K562 (cell line): ENCODE measurements around the gene TMEM53. TPM values are rescaled to one million over a fixed set of nuclear protein-coding genes. Genes with fewer than 3 reads are reported as not detected.
A peak's percentile ranks its signal among the peaks of the same experiment; 100 is the strongest.

Experiments
- ATAC-seq: fragments of 200-7000 bp; cut with Tn5 transposase; 3 replicates; pipeline ENCODE4 v1.9.1; 2020; ENCODE audit warnings: moderate library complexity
- BruUV-seq: library from RNA; stranded (reverse); fragments of 400-500 nt; replicated peaks from 2 replicates; lab custom pipeline; 2021; lab: Mats Ljungman, UMichigan
- CTCF ChIA-PET: fragments of 300-600 bp; formaldehyde crosslinking; extraction: SDS; loops from one replicate; lab custom pipeline; 2021; ENCODE audit warnings: low intra/inter-chr PET ratio; lab: Yijun Ruan, JAX
- POLR2A ChIA-PET: fragments of 300-600, 350-650 bp; sonication (Branson Sonifier 250); formaldehyde crosslinking; extraction: SDS; loops from one replicate; lab custom pipeline; 2021; ENCODE audit warnings: antibody characterized with exemption, inconsistent platforms; lab: Yijun Ruan, JAX
- DNase-seq, 4 experiments: peaks; one replicate each; pipeline versions ENCODE4 v3.0.0 to v3.0.0-alpha.2; 2011 to 2018; ENCODE audit warnings: low spot score in 3 of 4, mixed read lengths in 3 of 4; ENCODE audit errors: extremely low read depth in 1 of 4
- FAIRE-seq: peaks from 2 replicates; lab custom pipeline; 2011; peaks lifted over from hg19 to GRCh38; lab: Jason Lieb, UNC
- H2AFZ ChIP-seq: 2 replicates; pipeline ENCODE4 v1.6.0; 2011; ENCODE audit warnings: low read depth, low read length, control low read depth, inconsistent platforms
- H3K27ac ChIP-seq: fragments of 200-600 bp; 3 replicates; pipeline ENCODE4 v1.8.0; 2011; ENCODE audit warnings: low read depth, mild to moderate bottlenecking, control low read depth, inconsistent platforms, low read length, moderate library complexity, mixed read lengths; ENCODE audit errors: extremely low read depth
- H3K27me3 ChIP-seq, 2 experiments: fragments of 300-600 bp in 1 of 2; 2 replicates in 1 of 2; 3 replicates in 1 of 2; pipeline versions ENCODE4 v1.6.0 to v1.8.0; 2011; ENCODE audit warnings: inconsistent platforms in 2 of 2, low read length in 2 of 2, mild to moderate bottlenecking in 1 of 2, mixed read lengths in 1 of 2, moderate library complexity in 1 of 2; ENCODE audit not compliant: control insufficient read depth in 2 of 2, insufficient read depth in 2 of 2
- H3K36me3 ChIP-seq: fragments of 300-600 bp; 3 replicates; pipeline ENCODE4 v1.8.0; 2011; ENCODE audit warnings: mild to moderate bottlenecking, low read length, inconsistent platforms; ENCODE audit not compliant: control insufficient read depth, insufficient read depth
- H3K4me1 ChIP-seq, 2 experiments: fragments of 200-600 bp in 1 of 2; replicated peaks in 1 of 2; 2 replicates in 1 of 2; 3 replicates in 1 of 2; pipeline versions ENCODE4 v1.5.1 to v1.8.0; 2011; ENCODE audit warnings: inconsistent platforms in 2 of 2, low read length in 2 of 2, mild to moderate bottlenecking in 1 of 2, mixed read lengths in 1 of 2, moderate library complexity in 1 of 2; ENCODE audit not compliant: control insufficient read depth in 2 of 2, insufficient read depth in 2 of 2
- H3K4me2 ChIP-seq: 2 replicates; pipeline ENCODE4 v1.6.1; 2011; ENCODE audit warnings: low read length, control low read depth, inconsistent platforms, mixed read lengths; ENCODE audit not compliant: insufficient read depth
- H3K4me3 ChIP-seq: fragments of 200-600 bp; sonication (generic), shearing (Covaris generic); 2 replicates; pipeline ENCODE4 v1.5.1; 2016; ENCODE audit warnings: control low read depth, inconsistent platforms
- H3K79me2 ChIP-seq: fragments of 200-600 bp; 3 replicates; pipeline ENCODE4 v1.8.0; 2011; ENCODE audit warnings: low read length, inconsistent platforms; ENCODE audit not compliant: control insufficient read depth, insufficient read depth
- H3K9ac ChIP-seq, 2 experiments: 2 replicates each; pipeline versions ENCODE4 v1.6.0 to v1.6.1; 2011; ENCODE audit warnings: low read depth in 2 of 2, low read length in 2 of 2, control low read depth in 1 of 2, inconsistent platforms in 1 of 2, mild to moderate bottlenecking in 1 of 2, mixed read lengths in 1 of 2; ENCODE audit not compliant: insufficient read depth in 1 of 2
- H3K9me1 ChIP-seq: one replicate; pipeline ENCODE4 v1.6.0; 2011; ENCODE audit warnings: inconsistent platforms, mild to moderate bottlenecking, low read length, moderate library complexity; ENCODE audit not compliant: control insufficient read depth, insufficient read depth
- H3K9me3 ChIP-seq: replicated peaks from 2 replicates; pipeline ENCODE4 v1.5.1; 2011; ENCODE audit warnings: low read depth, low read length, inconsistent platforms; ENCODE audit not compliant: control insufficient read depth, insufficient read depth
- H4K20me1 ChIP-seq: replicated peaks from 2 replicates; pipeline ENCODE4 v1.6.1; 2011; ENCODE audit warnings: low read length, inconsistent platforms, mixed read lengths; ENCODE audit not compliant: control insufficient read depth, insufficient read depth
- CBX8 ChIP-seq: fragments of 200-600 bp; sonication (generic); IDR thresholded peaks from 2 replicates; pipeline ENCODE4 v1.6.1; 2012; ENCODE audit warnings: borderline replicate concordance, mixed run types, low read depth, mild to moderate bottlenecking, moderate library complexity, mixed read lengths, low read length, control low read depth, inconsistent platforms; ENCODE audit not compliant: poor library complexity, severe bottlenecking; ENCODE audit errors: extremely low read depth
- DNMT1 ChIP-seq: fragments of 450-650 bp; IDR thresholded peaks from 2 replicates; pipeline ENCODE4 v1.6.1; 2016; ENCODE audit warnings: antibody characterized with exemption, mild to moderate bottlenecking
- E2F1 ChIP-seq: sonication (generic); formaldehyde crosslinking; IDR thresholded peaks from 2 replicates; pipeline ENCODE4 v1.8.1; 2023; ENCODE audit warnings: mild to moderate bottlenecking, missing genetic modification reagents, moderate library complexity
- E2F4 ChIP-seq: sonication (generic); formaldehyde crosslinking; IDR thresholded peaks from 2 replicates; pipeline ENCODE4 v1.8.0; 2022; ENCODE audit warnings: mild to moderate bottlenecking, low read depth, missing genetic modification reagents
- GTF2B ChIP-seq: IDR thresholded peaks from 2 replicates; pipeline ENCODE4 v1.6.1; 2011; ENCODE audit not compliant: insufficient read length; ENCODE audit errors: extremely low read depth
- KDM5B ChIP-seq: fragments of 200-600 bp; sonication (generic); IDR thresholded peaks from 2 replicates; pipeline ENCODE4 v1.6.1; 2012; ENCODE audit warnings: low read depth, mild to moderate bottlenecking, moderate library complexity, low read length, control low read depth, inconsistent platforms; ENCODE audit not compliant: insufficient replicate concordance
- PHF8 ChIP-seq: fragments of 200-600 bp; sonication (generic); IDR thresholded peaks from 2 replicates; pipeline ENCODE4 v1.6.1; 2012; ENCODE audit warnings: mixed run types, mild to moderate bottlenecking, inconsistent platforms, low read length, moderate library complexity, borderline replicate concordance
- POLR2H ChIP-seq: IDR thresholded peaks from 2 replicates; pipeline ENCODE4 v1.6.1; 2016; ENCODE audit warnings: missing genetic modification characterization, low read depth, mild to moderate bottlenecking, control low read depth, missing compliant biosample characterization, moderate library complexity
- RBM14 ChIP-seq: fragments of 200-400 bp; formaldehyde crosslinking; IDR thresholded peaks from 2 replicates; pipeline ENCODE4 v1.6.1; 2018; ENCODE audit warnings: low read depth, mild to moderate bottlenecking, low read length, moderate library complexity, borderline replicate concordance; ENCODE audit not compliant: insufficient read depth
- ZBTB49 ChIP-seq: sonication (generic); formaldehyde crosslinking; IDR thresholded peaks from 2 replicates; pipeline ENCODE4 v1.8.0; 2022; ENCODE audit warnings: missing genetic modification reagents, mild to moderate bottlenecking, borderline replicate concordance
- ZC3H11A ChIP-seq: IDR thresholded peaks from 2 replicates; pipeline ENCODE4 v1.6.1; 2012; ENCODE audit warnings: low read depth, low read length, improper control_type of control experiment
- ZNF224 ChIP-seq: sonication (generic); formaldehyde crosslinking; IDR thresholded peaks from 2 replicates; pipeline ENCODE4 v1.8.0; 2022; ENCODE audit warnings: mild to moderate bottlenecking, missing genetic modification reagents
- ZNF77 ChIP-seq: fragments of 250-450 bp; sonication (Bioruptor Pico); IDR thresholded peaks from 2 replicates; pipeline ENCODE4 v1.5.0; 2020
- WGBS: fragments of 100-300 bp; shearing (Covaris generic); methylation state at CpG from one replicate; pipeline ENCODE4 v1.1.6; 2016; ENCODE audit warnings: low coverage, mixed read lengths; ENCODE audit not compliant: insufficient coverage; ENCODE audit errors: missing lambda C conversion rate; 5-methylcytosine and 5-hydroxymethylcytosine counted together
- in situ Hi-C: fragments of 300-500 bp; cut with MboI; formaldehyde crosslinking; loops from 4 replicates; pipeline ENCODE4 v1.15.0; 2018; ENCODE audit warnings: inconsistent platforms, mixed read lengths
- intact Hi-C: fragments of 100-400 bp; cut with micrococcal nuclease; formaldehyde crosslinking; loops from 2 replicates; pipeline ENCODE4 v1.14.2; 2022
- polyA plus RNA-seq, 8 experiments: library from polyadenylated mRNA; depleted of rRNA in 4 of 8; stranded (reverse) in 5 of 8; unstranded in 3 of 8; fragments of >200 nt; fragmentation: Nextera tagmentation in 2 of 8; fragmentation: Illumina TruSeq in 1 of 8; extraction: Ambion mirVana in 2 of 8; extraction: Trizol in 1 of 8; gene quantifications; 2 replicates each; pipeline versions ENCODE4 v1.2.1 to v1.2.3, GENCODE V29; 2011 to 2014; ENCODE audit warnings: inconsistent platforms in 1 of 8, missing spikeins in 1 of 8
- total RNA-seq, 7 experiments: library from RNA; depleted of rRNA in 6 of 7; stranded (reverse); fragments of >200 nt in 6 of 7; fragmentation: Illumina TruSeq in 2 of 7; extraction: Trizol in 2 of 7; gene quantifications; 2 replicates each; pipeline versions ENCODE4 v1.2.1 to v1.2.3, GENCODE V29; 2011 to 2021; ENCODE audit warnings: low replicate concordance in 1 of 7

TMEM53 gene
- total and polyA plus RNA-seq, 9 of the 15 experiments (the other 6 are each of a cell fraction or from before 2014, with no cell fraction given): 0.23 to 3.7 (median 2.0) TPM

- intact Hi-C loops (loop anchor here (10.0 kb wide), 1 partner anchor 169 kb away; the partner anchor contains the start of genes BTBD19, DYNLT4 and PLK3), in situ Hi-C loops (no loop called here)
- H3K9me3 ChIP-seq: no peaks in the 10 kb centered on the region
- no peak overlapping the region for H3K27ac ChIP-seq
- peaks cover 4% of the 10 kb centered on the region; the same call in 1 of the 2 replicates for H4K20me1 ChIP-seq
- peaks cover 80% of the 10 kb centered on the region for H3K36me3 ChIP-seq
- no TSS peak for BruUV-seq
- FAIRE-seq (no peak), ATAC-seq (no peak), DNase-seq (no peak)
- no peak for TF ChIP-seq PHF8
- TF ChIP-seq CBX8: no peak
- no peak for TF ChIP-seq ZNF77
- TF ChIP-seq E2F1 (CRISPR knock-in tag): no peak
- TF ChIP-seq KDM5B: no peak
- no peak for TF ChIP-seq E2F4
- no peak for TF ChIP-seq ZBTB49 (CRISPR knock-in tag)
- no peak for TF ChIP-seq RBM14
- no peak for TF ChIP-seq GTF2B
- TF ChIP-seq ZC3H11A: no peak
- TF ChIP-seq DNMT1: no peak
- no peak for TF ChIP-seq POLR2H
- no peak for TF ChIP-seq ZNF224 (CRISPR knock-in tag)
- H3K4me2 ChIP-seq: no peak overlapping the region
- H2AFZ ChIP-seq: no peak overlapping the region
- CTCF ChIA-PET: no interaction called here
- peaks cover 35% of the 10 kb centered on the region for H3K79me2 ChIP-seq
- no peak overlapping the region for H3K4me3 ChIP-seq
- WGBS: 96% methylated on average over 14 of the region's 14 CpGs
- peak overlapping the region in 1 of 2 experiments; percentile 23; a peak in 1 of 4 replicates for H3K9ac ChIP-seq
- H3K4me1 ChIP-seq: peaks cover 49 to 57% of the 10 kb centered on the region in 2 experiments; a peak in 4 of 5 replicates
- H3K27me3 ChIP-seq: no peaks in the 10 kb centered on the region
- POLR2A ChIA-PET: interaction anchor here (0.7 to 21.3 kb wide), 5 partner anchors 2 to 1278 kb away, joined by 3 to 328 read pairs (median 122); no protein-coding TSS in a partner anchor
- H3K9me1 ChIP-seq: peaks cover 10% of the 10 kb centered on the region
Measured at GRCh38 chr1:44636083-44636687, 38.1 kb downstream of the TMEM53 start.
